Hindlimb muscle (tissue), 1 donor: Measurements from ENCODE around the gene PLD3. TPM values are rescaled to one million over a fixed set of nuclear protein-coding genes. Genes with fewer than 3 reads are reported as not detected.
A peak's percentile ranks its signal among the peaks of the same experiment; 100 is the strongest.
"Not testable (repeated sequence)": the region's sequence is repeated elsewhere in the genome, so short reads cannot be mapped to it uniquely, and the experiment has no call there.

Experiments used
- DNase-seq: peaks from one replicate; pipeline ENCODE4 v3.0.0-alpha.2; 2013
- polyA plus RNA-seq: library from polyadenylated mRNA; unstranded; fragments of 120-200 nt; gene quantifications from one replicate; pipeline ENCODE4 v1.2.1, GENCODE V29; 2013; ENCODE audit not compliant: insufficient read length

The PLD3 gene
- polyA plus RNA-seq, 1 donor: 242 TPM

- DNase-seq: no peak
Measured at GRCh38 chr19:40390084-40390742, 41.7 kb downstream of the PLD3 start, which contains the start of gene HIPK4. Gene HIPK4, minus strand, starts transcription at chr19:40390181. Its CDS starts 279 bp downstream, at chr19:40389902.

- DNase-seq: no peak
Measured at GRCh38 chr19:40392123-40392522, 43.6 kb downstream of the PLD3 start.

GRCh38 chr19:40392894-40393517 is 44.5 kb downstream of the PLD3 start:
- no peak for DNase-seq

GRCh38 chr19:40393894-40394815 is 45.7 kb downstream of the PLD3 start:
- no peak for DNase-seq

- no peak for DNase-seq
Measured at GRCh38 chr19:40394816-40395210, 46.3 kb downstream of the PLD3 start.

- DNase-seq: no peak
Measured at GRCh38 chr19:40395956-40396355, 47.5 kb downstream of the PLD3 start.

GRCh38 chr19:40396886-40397567 is 48.5 kb downstream of the PLD3 start:
- DNase-seq: no peak

GRCh38 chr19:40397568-40397906 is 49.0 kb downstream of the PLD3 start:
- DNase-seq: no peak

GRCh38 chr19:40398417-40399131 is 50.1 kb downstream of the PLD3 start:
- no peak for DNase-seq

- DNase-seq: no peak
Measured at GRCh38 chr19:40400559-40400958, 52.1 kb downstream of the PLD3 start.

- DNase-seq: peak; percentile 84
Measured at GRCh38 chr19:40403262-40403984, 54.9 kb downstream of the PLD3 start.

- DNase-seq: no peak
Measured at GRCh38 chr19:40407714-40408597, 59.5 kb downstream of the PLD3 start.

GRCh38 chr19:40408598-40408925 is 60.1 kb downstream of the PLD3 start:
- not testable (repeated sequence) for DNase-seq

GRCh38 chr19:40410030-40410389 is 61.5 kb downstream of the PLD3 start:
- no peak for DNase-seq

GRCh38 chr19:40411125-40411842 is 62.8 kb downstream of the PLD3 start:
- DNase-seq: no peak

GRCh38 chr19:40411958-40412499 is 63.5 kb downstream of the PLD3 start:
- DNase-seq: no peak

GRCh38 chr19:40412866-40413265 is 64.4 kb downstream of the PLD3 start:
- DNase-seq: no peak

- DNase-seq: peak; percentile 61
Measured at GRCh38 chr19:40413291-40413845, 64.9 kb downstream of the PLD3 start, which contains the start of gene PRX. Gene PRX, minus strand, starts transcription at chr19:40413378. Its CDS starts 5,446 bp downstream, at chr19:40407932.
